Measurements from ENCODE around the gene RNF183.
A peak's percentile ranks its signal among the peaks of the same experiment; 100 is the strongest.
"Not testable (repeated sequence)": the region's sequence is repeated elsewhere in the genome, so short reads cannot be mapped to it uniquely, and the experiment has no call there.

The RNF183 gene

DNA sequence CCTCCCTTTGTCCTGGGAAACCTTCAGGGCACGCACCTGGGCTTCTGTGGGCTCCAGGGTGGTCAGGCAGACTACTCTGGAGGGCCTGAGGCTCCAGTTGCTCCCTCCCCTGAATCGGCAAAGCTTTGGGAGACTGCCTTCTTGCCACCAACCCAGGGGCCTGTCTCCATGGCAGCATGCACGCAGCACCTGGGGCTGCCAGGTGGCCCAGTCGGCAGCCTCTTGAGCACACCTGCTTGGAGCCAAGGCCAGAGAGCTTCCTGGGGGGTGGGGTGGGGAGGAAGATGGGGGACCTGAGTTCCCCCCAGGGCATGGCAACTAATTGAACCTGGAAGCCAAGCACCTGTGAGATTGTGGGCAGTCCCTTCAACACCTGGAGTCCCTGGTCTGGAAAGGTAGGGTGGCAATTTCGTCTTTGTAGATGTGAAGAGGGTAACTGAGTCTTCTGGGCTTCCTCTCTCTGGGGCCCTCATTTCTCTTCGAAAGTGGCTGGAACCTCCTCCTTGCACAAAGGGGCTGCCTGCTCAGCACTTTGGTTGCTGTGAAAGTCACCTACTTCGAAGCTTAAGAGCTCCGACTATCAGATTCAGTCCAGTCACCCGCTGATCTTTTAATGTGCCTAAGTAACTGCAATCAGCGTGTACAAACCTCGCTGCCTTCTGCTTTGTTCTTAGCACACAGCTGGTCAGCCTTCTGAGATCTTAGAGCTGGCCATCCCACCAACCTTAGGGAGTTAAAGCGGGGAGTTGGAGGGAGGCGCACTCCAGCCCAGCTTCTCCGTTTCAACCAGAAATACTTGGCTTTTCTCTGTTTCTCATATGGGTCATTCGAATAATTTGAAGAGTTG, 4.0 kb downstream of the RNF183 start:
- Histone ChIP-seq H3K27ac (replicated peaks) (no peak overlapping the region), H3K27me3 (ENCODE audit: insufficient read depth, poor library complexity, severe bottlenecking) (no peaks in the 10 kb centered on the region), H3K4me3 (replicated peaks; ENCODE audit: insufficient read depth, low read length) (no peak overlapping the region)
- no peak for DNase-seq (ENCODE audit: low read depth in 1 of 2, low spot score in 1 of 2)
- TF ChIP-seq POLR2AphosphoS5 (IDR thresholded peaks at IDR 0.05; ENCODE audit: low read depth), result no peak

GRCh38 chr9:113298311-113298710, 4.9 kb downstream of the RNF183 start:
- DNase-seq (ENCODE audit: low read depth in 1 of 2, low spot score in 1 of 2), result no peak
- TF ChIP-seq SPI1 (IDR thresholded peaks at IDR 0.05; ENCODE audit: borderline replicate concordance, low read depth), result no peak
- TF ChIP-seq REST (IDR thresholded peaks at IDR 0.05; ENCODE audit: insufficient replicate concordance, low read depth), result no peak
- no peak for TF ChIP-seq GABPA (IDR thresholded peaks at IDR 0.05; ENCODE audit: low read depth)
- no peak for TF ChIP-seq POLR2AphosphoS5 (IDR thresholded peaks at IDR 0.05; ENCODE audit: low read depth)
- no peak overlapping the region for H3K27ac ChIP-seq (replicated peaks)
- H3K27me3 ChIP-seq (ENCODE audit: insufficient read depth, poor library complexity, severe bottlenecking), result no peaks in the 10 kb centered on the region
- H3K4me3 ChIP-seq (replicated peaks; ENCODE audit: insufficient read depth, low read length), result no peak overlapping the region

- H3K4me3 ChIP-seq (replicated peaks; ENCODE audit: insufficient read depth, low read length), result no peak overlapping the region
- H3K27ac ChIP-seq (replicated peaks), result no peak overlapping the region
- TF ChIP-seq POLR2AphosphoS5 (IDR thresholded peaks at IDR 0.05; ENCODE audit: low read depth), result no peak
- TF ChIP-seq REST (IDR thresholded peaks at IDR 0.05; ENCODE audit: insufficient replicate concordance, low read depth), result no peak
- no peak for TF ChIP-seq SPI1 (IDR thresholded peaks at IDR 0.05; ENCODE audit: borderline replicate concordance, low read depth)
- no peaks in the 10 kb centered on the region for H3K27me3 ChIP-seq (ENCODE audit: insufficient read depth, poor library complexity, severe bottlenecking)
- no peak for DNase-seq (ENCODE audit: low read depth in 1 of 2, low spot score in 1 of 2)
These were observed 6.2 kb downstream of the RNF183 start for GRCh38 chr9:113296796-113297558.

DNA sequence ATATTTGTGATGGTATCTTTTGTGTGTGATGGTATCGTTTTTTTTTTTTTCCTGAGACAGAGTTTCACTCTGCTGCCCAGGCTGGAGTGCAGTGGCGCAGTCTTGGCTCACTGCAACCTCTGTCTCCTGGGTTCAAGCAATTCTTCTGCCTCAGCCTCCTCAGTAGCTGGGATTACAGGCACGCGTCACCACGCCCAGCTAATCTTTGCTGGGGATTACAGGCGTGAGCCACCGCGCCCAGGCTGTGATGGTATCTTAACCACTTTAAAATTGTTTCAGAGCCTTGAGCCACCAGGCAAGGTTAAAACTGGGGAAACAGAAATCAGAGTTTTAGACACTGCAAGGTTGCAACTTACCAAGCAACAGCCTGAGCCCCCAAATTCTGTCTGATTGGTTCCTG, 6.9 kb downstream of the RNF183 start:
- H3K4me3 ChIP-seq (replicated peaks; ENCODE audit: insufficient read depth, low read length); H3K27ac ChIP-seq (replicated peaks); DNase-seq (ENCODE audit: low read depth in 1 of 2, low spot score in 1 of 2); H3K27me3 ChIP-seq (ENCODE audit: insufficient read depth, poor library complexity, severe bottlenecking): not testable (repeated sequence)

DNA sequence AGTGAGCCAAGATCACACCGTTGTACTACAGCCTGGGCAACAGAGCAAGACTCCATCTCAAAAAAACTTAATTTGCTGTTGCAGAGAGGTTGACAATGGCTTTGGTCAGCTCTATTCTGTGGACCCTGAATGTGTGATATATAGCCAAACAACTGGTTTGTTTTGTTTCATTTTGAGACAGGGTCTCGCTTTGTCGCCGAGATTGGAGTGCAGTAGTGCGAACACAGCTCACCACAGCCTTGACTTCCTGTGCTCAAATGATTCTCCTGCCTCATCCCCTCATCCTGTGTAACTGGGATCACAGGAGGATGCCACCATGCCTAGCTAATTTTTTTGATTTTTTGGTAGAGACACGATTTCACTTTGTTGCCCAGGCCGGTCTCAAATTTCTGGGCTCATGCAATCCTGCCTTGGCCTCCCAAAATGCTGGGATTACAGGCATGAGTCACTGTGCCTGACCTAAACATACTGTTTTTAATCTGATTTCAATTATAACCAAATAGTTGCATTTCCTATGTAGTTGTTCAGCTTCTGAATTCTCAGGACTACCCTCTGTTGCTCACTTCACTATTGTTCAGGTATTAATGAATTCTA, 9.8 kb downstream of the RNF183 start:
- H3K4me3 ChIP-seq (replicated peaks; ENCODE audit: insufficient read depth, low read length), result no peak overlapping the region
- TF ChIP-seq POLR2AphosphoS5 (IDR thresholded peaks at IDR 0.05; ENCODE audit: low read depth) (0 out of 2 replicates have a peak, but pooled peaks have one; percentile 41), CTCF (IDR thresholded peaks at IDR 0.05; ENCODE audit: insufficient read depth, low read length) (no peak)
- no peak overlapping the region for H3K27ac ChIP-seq (replicated peaks)
- no peak for DNase-seq (ENCODE audit: low read depth in 1 of 2, low spot score in 1 of 2)
- H3K27me3 ChIP-seq (ENCODE audit: insufficient read depth, poor library complexity, severe bottlenecking), result no peaks in the 10 kb centered on the region

All from HL-60 (cell line).